GM12873 (cell line): ENCODE measurements around the gene SMG6.

ENCODE experiments used
- TF ChIP-seq, protein P1 (sequence below): IDR thresholded peaks from 2 replicates; pipeline ENCODE4 v1.5.1; 2012; ENCODE audit warnings: low read depth, mild to moderate bottlenecking, moderate library complexity, low read length, control low read depth; ENCODE audit not compliant: insufficient read depth; ENCODE audit errors: missing control alignments

SMG6 gene

DNA sequence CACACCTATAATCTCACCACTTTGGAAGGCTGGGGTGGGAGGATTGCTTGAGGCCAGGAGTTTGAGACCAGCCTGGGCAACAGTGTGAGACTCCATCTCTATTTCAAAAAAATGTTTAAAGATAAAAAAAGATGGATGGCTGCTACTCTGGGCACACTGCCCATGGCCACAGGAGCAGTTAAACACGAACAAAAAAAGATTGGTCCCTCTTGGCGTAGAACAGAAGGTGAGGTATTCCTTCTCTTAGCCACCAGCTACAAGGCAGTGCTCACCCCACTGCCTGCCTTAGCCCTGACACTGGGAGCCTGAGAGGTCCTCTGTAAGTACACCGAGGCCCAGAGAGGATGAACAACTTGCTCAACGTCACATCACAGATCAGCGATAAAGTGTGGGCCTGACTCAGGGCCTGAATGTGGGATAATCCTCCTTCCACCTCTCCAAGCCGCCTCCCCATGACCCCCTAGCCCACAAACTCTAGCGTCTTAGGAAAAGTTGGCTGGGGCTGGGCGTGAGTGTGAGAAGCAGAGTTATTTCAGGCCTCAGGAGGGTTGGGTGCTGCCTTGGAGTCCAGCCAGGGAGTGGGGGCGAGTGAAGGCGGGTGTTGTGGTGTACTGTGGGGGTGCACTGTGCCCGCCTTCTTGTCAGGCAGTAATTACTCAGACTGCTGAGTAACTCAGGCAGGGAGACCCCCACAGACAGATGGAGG, 275.9 kb downstream of the SMG6 start:
- TF ChIP-seq, protein P1, sequence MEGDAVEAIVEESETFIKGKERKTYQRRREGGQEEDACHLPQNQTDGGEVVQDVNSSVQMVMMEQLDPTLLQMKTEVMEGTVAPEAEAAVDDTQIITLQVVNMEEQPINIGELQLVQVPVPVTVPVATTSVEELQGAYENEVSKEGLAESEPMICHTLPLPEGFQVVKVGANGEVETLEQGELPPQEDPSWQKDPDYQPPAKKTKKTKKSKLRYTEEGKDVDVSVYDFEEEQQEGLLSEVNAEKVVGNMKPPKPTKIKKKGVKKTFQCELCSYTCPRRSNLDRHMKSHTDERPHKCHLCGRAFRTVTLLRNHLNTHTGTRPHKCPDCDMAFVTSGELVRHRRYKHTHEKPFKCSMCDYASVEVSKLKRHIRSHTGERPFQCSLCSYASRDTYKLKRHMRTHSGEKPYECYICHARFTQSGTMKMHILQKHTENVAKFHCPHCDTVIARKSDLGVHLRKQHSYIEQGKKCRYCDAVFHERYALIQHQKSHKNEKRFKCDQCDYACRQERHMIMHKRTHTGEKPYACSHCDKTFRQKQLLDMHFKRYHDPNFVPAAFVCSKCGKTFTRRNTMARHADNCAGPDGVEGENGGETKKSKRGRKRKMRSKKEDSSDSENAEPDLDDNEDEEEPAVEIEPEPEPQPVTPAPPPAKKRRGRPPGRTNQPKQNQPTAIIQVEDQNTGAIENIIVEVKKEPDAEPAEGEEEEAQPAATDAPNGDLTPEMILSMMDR, result no peak

DNA sequence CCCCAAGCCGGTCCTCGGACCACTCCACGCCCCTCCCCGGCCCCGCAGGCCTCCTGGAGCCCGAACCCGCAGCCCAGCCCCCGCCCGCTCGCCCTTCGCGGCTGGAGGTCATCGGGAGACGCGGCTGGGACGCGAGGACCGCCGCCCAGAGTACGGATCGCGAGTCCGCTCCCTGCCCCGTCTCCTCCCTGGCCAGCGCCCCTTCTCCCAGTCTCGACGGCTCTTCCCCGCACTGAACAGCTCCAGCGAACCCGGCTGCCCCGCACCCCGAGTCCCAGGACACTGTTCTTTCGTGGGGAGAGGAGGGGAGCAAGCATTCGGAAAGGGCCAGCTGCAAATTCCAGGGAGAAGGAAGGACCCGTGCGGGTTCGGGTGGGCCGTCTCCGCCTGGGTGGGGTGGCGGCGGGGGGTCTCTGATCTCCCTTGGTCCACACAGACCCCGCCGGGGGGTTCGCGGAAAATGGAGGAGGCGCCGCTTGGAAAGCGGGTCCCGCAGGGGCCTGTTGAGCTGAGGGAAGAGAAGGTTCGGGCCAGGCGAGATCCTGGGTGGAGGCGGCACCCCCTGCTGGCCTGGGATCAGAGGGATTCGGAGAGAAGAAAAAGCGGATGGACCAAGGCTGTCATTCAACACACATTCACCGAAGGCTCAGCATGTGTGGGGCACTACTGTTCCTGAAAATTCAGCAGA, 277.8 kb downstream of the SMG6 start:
- TF ChIP-seq, protein P1, result peak; percentile 50

DNA sequence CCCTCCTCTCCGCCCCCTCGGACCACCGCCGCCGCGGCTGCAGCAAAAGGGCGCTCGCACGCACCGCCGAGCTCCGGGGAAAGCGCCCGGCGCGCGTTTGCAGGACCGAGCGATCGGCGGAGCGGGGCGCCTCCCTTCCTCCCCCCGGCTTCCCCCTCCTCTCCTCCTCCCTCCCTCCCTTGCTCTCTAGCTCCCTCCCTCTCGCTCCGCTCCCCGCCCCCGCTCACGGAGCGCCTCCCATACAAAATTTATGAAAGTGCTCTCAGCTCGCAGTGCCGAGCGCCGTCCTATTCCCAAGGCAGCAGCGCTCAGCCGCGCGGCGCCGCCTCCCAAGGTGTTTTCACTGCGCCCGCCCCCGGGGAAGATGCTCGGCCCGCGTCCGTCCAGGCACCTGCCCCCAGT, 278.4 kb downstream of the SMG6 start, which contains the start of gene RTN4RL1:
RTN4RL1 (minus strand) TSS at position 115 of the 402 bp plus-strand sequence. CDS start 469 bp downstream, outside the sequence.
- TF ChIP-seq, protein P1, result no peak

GRCh38 chr17:2024572-2025219, 278.9 kb downstream of the SMG6 start:
- TF ChIP-seq, protein P1, result no peak

DNA sequence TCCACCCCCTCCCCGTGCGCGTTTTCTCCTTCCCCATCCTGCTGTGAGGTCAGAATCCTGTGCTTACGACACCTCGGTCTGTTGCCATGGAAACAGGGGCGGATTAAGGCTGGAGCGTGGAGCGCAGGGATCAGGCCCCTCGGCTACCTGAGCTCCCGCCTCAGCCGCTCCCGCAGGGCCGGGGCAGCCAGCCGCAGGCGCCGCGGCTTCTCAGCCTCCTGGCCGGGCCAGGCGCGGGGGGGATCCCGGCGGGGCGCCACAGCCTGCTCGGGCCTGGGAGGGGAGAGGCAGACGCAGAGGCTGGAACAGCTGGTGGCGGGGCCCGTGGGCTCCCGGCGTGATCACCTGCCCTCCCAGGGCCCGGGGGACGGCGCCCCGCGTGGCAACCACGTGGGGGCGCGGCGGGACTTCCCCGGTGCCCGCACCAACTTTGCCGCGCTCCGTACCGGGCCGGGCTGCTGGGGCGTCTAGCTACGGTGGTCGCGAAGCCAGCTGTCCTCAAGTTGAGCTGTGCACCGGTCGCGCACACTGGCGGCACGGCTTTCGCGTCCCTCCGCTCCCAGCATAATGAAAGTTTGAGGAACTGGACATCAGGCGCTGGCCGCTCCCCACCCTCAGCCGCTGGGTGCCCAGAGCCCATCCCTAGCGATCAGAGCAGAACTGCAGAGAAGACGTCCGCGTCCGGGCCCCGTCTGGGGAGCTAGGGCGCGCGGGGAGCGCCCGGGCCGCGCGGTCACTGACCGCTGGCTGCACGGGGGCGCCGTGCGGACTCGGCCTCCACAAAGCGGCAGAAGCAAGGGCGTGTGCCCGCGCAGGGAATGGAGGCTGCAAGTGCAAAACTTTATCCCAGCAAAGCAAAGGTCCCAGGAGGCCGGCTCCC, 279.7 kb downstream of the SMG6 start:
- TF ChIP-seq, protein P1, result peak; percentile 3

GRCh38 chr17:2023256-2023655, 280.3 kb downstream of the SMG6 start:
- TF ChIP-seq, protein P1, result no peak
